ENCODE results near the gene TMEM121.
A peak's percentile ranks its signal among the peaks of the same experiment; 100 is the strongest.

The TMEM121 gene

DNA sequence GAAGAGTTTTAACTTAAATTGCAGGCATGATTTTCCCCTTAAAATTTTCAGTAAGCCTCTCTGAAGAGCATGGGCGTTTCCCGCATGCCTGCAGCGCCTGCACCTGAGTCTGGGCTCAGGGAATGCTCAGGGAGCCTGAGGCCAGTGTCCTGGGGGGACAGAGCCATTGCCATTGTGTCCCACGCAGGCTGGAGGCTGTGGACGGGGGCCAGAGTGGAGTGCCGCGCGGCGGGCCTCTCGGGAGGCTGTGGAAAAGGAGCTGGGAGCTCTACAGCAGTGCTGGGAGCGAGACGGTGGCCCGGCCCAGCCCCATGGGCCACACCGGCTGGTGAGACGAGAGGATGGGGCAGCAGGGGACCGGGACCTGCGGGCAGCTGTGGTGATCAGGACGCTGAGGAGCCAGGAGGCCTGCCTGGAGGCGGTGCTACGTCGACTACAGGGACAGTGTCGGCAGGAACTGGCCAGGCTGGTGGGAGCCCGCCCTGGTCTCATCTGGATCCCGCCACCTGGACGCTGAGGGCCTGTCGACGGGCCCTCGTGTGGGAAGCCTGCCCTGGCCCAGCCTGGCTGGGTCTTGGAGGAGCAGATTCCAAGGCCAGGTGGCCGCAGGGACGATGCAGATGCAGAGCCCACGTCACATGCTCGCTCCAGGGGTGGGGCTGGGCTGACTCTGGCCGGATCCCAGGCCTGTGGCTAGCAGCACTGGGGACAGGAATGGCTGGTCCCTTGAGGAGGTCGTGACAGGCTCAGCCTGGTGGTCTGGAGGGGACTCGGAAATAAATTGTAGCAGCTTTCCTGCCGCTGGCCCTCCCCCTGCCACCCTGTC lies 27.7 kb upstream of the TMEM121 start:
- no peak for DNase-seq

DNA sequence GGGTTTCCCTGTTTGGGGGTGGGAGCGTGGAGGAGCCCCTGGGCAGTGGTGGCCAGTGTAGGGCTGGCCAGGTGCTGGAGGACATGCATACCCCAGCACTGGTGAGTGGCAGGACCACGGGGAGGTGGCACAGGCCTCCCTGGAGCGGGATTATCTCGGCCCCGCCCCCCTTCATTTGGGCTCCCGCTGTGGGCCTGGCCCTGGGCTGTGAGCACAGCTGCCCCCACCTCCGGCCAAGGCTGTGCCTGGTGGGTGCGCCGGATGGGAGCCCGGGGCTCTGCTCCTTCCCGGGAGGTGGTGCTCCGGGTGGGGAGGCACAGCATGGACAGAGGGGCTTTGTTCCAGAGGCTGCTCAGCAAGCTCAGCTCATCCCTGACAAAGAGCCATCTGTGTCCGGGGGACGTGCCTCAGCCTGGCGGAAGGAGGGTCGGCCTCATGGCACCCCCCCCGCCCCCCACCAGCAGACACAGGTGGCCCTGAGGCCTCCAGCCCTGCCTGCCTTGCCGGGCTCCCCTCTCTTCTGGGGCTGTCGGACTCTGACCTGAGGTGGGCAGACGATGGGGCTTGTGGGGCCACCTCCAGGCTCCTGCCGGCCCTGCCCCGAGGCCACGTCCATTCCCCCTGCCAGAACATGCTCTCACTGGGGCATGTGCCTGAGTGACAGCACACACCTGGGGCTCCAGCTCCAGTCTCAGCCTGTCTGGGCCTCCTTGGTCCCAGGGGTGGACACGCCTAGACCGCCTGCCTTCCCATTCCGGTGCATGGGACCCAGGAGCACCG lies 26.9 kb upstream of the TMEM121 start:
- DNase-seq, result no peak

DNA sequence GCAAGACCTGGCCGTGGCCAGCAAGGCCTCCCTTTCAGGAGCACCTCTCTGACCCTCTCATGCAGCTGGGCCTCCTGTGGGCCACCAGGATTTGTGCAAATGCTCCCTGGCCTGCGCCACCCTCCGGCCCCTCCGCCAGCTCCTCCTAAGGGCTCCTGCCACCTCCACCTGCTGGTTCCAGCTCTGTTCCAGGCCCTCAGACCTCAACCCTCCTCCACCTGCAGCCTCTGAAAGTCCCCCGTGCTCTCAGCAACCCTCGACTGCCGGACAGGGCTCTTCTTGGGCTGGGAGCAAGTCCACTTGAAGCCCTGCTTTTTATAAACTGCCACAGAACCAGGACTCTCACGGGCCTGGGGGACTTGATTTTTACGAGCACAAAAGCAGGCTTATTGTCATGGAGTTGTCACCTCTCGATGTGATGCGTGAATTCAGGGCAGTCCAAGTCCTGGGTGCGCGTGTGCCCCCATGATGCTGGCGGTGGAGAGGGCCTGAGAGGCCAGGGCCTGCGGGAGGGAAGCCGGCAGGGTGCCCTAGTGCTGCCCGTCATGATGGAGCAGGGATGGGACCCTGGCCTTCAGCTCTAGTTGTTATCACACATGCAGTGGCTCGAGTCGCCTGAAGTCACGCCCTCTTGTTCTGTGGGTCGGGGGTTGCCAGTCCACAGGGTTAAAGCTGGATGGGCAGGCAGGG lies 26.2 kb upstream of the TMEM121 start:
- no peak for DNase-seq

DNA sequence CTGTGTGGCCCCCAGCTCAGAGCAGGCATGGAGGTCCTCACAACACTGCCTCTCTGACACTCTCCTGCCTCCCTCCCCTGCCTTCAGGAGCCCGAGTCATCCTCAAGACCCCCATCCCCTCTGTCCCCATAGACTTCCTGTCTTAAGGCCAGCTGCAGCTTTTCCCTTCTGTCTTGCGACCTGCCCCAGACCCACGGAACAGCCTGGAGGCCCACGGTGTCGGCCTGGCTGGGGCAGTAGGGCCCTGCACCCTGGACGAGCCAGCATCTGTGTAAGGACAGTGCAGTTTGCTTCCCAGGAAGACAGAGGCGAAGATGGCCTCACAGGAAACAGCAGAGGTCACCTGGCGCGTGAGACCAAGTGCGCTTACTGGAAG lies 25.7 kb upstream of the TMEM121 start:
- DNase-seq, result no peak

DNA sequence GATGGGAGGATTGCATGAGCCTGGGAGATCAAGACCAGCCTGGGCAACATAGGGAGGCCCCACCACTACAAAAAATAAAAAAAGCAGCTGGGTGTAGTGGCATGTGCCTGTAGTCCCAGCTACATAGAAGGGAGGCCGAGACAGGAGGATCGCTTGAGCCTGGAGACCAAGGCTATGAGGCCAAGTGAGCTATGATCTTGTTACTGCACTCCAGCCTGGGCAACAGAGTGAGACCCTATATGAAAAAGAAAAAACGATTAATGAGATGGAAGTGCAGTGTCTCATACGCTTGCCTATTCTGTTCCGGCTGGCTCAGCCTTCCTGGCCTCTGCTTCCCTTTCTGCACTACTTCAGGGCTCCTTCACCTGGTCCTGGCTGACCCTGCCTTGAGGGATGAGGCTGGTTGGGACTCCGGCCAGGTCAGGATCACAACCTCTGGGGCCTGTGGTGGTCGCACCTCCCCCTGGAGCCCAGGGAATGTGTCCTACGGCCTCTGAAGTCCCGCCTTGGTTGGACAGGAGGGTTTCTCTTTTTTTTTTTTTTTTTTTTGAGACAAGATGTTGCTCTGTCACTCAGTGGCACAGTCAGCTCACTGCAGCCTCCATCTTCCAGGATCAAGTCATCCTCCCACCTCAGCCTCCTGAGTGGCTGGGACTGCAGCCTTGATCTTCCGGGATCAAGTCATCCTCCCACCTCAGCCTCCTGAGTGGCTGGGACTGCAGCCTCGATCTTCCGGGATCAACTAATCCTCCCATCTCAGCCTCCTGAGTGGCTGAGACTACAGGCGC lies 24.7 kb upstream of the TMEM121 start:
- no peak for DNase-seq

DNA sequence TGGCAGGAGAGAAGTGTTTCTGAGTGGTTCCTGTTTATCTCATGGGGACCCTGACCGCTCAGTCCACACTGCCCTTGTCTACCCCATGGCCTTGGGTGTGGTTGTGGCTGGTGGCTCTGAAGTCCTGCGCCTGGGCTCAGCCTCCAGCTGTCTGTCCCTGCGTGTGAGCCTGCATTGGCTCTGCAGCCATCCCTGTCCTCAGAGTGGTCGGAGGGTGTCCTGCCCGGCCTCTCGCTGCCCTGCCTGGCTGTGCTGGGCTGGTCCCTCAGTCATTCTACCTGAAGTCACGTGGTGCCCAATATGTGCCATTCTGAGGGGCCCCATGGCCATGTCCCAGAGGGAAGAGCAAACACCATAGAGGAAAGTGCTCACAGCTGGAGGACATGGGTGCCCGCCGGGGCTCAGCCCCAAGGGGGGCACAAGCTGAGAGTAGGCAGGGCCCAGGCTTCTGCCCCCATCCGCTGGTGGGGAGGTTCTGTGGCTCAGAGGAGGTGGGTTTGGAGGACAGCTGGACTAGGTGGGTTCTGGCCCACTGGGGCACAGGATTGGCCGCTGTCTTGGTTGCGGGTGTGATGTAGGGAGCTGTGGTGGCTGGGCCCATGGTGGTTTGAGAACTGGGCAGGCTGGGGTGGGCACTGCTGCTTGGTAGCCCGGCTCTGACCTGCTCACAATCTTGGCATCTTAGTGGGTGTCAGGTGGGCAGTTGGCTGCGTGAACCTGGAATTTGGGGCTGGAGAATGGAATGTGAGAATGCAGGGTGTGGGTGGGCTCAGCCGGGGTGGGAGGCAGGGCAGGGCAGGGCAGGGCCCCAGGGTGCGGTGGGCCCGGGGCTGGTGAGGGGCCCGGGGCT lies 23.7 kb upstream of the TMEM121 start:
- DNase-seq, result no peak

DNA sequence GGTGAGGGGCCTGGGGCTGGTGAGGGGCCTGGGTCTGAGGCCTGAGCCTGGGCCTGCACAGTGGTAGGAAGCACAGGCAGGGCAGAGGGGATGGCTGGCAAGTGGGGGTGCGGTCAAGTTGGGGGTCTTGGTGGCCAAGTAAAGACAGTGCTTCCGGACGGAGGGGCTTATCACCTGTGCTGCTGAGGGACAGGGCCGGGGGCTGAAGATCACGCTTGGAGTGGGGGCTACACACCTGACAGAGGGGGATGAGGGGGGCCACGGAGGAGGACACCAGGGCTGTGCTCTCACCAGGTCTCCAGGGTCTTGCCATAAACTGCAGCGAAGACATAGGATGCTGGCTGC lies 23.1 kb upstream of the TMEM121 start:
- no peak for DNase-seq

DNA sequence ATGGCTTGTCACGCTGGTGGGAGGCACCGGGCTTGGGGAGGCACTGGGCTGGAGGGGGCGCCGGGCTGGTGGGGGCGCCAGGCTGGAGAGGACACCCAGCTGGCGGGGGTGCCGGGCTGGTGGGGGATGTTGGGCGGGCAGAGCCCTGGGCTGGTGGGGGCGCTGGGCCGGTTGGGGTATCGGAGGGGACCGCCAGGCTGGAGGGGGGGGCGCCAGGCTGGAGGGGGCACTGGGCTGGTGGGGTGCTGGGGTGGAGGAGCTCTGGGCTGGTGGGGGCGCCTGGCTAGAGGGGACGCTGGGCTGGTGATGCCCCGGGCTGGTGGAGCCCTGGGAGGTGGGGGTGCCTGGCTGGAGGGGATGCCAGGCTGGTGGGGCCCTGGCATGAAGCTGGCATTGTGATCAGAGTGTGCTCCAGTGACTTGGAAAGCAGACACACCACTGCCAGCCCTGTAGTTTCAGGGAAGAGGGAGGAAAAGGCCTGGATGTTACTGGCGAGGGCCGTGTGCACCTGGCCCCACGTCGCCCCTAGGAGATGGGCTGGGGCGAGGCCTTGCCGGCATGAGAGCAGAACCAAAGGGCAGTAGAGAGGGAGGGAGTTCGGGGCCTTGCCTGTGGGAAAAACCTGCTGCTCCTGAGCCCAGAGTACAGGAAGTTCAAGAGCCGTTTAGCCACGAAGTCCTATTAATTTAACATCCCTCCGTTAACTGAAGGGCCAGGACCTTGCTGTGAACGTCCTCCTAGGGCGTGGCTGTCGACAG lies 22.3 kb upstream of the TMEM121 start:
- DNase-seq, result no peak

DNA sequence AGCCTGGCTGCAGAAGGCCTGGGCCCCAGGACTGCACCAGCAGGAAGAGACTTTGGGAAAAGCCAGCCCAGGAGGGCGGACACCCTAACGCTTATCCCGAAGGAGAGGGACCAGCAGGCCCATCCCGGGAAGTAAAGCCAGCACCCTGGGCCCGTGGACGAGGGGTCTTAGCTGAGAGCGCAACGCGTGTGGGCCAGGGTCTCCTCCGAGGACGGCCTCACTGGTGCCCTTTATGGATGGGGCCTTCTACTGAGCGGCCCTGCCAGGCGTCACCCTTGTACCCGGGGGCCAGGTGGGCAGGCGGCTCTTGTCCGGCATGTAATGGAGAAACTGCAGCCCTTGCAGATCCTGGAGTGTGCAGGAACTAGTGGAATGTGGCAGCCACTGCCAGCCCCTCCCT lies 21.3 kb upstream of the TMEM121 start:
- no peak for DNase-seq

DNA sequence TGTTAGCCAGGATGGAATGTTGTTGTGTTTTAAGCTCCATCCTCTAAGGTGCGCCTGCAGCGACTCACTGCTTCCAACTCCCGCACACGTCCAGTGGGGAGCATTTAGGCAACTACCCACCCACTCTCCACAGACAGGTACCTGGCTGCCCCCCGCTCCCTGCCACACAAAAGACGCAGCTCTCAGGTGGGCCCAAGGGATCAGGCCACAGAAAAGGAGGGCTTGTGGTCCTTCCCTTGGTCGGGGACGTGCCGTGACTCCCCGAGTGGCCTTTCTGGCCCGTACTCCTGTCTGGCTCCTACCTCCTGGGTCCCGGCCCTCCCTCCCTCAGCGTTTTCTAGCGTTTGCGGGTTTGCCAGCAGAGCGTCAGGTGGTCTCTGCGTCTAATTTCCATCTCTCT lies 19.1 kb upstream of the TMEM121 start:
- DNase-seq, result no peak

DNA sequence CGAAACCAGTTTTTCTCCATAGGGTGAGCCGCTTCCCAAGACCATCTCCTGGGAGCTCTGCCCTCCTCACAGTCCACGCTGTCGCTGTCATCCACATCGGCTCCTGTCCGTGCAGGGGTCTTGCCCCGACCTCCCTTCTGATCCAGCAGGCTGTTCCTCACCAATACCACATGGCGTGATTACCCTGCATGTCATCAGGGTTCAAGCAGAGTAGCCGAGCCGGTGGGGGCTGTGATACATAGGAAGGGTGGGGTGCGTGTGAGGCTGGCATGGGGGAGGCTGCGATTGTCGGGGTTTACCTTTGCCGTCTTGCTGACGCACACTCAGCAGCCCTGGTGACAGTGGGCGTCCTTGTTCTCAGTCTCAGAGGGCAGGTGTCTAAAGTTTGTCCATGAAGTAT lies 18.3 kb upstream of the TMEM121 start:
- DNase-seq, result no peak

DNA sequence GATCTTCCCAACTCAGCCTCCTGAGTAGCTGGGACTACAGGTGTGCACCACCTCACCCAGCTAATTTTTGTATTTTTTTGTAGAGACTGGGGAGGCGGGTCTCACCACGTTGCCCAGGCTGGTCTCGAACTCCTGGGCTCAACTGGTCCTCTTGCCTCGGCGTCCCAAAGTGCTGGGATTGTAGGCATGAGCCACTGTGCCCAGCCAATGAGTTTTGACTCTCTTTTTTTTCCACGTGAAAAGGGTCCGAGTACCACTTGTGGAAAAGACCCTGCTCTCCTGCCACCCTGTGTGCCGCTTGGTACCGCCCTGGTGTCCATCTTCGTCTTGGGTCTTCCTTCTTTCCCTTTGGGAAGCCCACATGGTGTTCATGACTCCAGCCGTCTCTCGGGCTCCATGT lies 17.8 kb upstream of the TMEM121 start:
- DNase-seq, result no peak

DNA sequence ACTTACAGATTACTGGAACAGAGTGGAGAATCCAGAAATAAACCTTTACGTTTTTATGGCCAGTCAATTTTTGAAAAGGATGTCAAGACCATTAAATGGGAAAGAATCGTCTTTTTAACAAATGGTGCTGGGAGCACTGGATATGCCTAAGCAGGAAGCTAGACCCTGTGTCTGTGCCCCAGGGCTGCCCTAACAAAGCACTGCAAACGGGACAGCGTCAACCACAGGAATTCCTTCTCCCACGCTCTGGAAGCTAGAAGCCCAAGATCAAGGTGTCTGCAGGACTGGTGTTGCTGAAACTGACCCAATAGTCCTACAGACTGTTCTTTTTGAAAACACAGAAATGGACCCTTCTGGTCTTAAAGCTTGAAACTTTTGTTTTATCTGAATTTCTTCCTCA lies 9.3 kb upstream of the TMEM121 start:
- no peak for DNase-seq

DNA sequence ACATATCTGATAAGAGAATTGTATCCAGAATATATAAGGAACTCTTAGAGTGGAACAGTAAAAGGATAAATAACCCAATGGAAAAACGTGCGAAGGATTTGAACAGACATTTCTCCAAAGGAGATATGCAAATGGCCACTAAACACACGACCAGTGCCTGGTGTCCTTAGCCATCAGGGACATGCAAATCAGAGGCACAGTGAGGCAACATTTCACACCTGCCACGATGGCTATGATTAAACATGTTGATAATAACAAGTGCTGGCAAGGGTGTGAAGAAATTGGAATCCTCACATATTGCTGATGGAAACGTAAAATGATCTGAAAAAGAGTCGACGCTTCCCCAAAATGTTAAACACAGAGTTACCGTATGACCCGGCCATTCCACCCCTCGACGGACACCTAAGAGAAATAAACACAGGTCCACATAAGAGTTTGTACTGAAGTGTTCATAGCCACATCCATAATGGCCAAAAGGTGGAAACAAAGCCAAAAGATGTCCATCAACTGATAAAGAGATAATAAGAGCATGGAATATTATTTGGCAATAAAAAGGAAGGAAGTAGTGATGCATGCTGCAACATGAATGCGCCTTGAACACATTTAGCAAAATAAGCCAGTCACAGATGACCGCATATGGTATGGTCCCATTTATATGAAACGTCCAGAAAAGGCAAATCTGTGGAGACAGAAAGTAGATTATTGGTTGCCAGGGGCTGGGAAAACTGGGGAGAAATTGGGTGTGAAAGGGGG lies 6.3 kb upstream of the TMEM121 start:
- DNase-seq, result no peak

DNA sequence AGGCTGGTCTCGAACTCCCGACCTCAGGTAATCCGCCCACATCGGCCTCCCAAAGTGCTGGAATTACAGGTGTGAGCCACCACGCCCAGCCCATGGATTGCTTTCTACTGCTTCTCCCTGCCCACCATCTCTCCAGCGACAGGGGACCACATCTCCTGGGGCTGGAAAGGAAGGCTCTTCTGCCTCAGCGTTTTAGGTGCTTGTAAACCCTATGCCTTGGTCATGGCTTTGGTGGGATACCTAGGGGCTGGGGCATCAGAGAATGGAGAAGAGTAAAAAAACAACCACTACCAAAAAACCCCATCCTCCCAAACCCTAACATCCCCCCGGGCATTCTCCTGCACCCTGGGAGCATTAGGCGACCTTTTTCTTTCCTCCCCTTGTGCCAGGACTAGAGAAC lies 1.1 kb upstream of the TMEM121 start:
- no peak for DNase-seq

DNA sequence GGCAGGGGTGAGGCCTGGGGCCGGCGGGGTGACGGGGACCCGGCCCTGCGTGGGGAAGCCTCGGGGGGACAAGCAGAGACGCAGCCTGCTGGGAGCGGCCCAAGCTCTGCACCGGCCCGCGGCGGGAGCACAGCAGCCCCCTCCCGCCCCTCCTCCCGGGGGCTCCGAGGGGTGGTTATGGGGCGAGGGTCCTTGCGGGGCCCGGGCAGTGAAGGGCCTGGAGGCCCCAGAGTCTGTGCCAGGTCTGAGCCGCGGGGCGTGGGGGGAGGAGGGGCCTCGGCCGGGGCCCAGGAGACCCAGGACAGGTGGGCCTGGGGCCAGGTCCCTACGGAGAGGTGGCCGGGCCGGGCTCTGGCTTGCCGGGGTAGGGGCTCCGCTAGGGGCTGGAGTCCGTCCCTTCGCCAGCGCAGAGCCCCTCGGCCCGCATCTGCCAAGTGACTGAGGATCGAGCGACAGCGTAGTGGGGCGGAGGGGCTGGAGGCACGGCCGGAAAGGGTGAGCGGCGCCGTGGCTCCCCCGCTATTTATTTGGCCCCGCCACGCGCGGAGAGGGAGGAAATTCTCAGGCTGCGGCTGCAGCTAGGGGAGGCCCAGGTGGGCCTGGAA lies 495 bp downstream of the TMEM121 start:
- no peak for DNase-seq

DNA sequence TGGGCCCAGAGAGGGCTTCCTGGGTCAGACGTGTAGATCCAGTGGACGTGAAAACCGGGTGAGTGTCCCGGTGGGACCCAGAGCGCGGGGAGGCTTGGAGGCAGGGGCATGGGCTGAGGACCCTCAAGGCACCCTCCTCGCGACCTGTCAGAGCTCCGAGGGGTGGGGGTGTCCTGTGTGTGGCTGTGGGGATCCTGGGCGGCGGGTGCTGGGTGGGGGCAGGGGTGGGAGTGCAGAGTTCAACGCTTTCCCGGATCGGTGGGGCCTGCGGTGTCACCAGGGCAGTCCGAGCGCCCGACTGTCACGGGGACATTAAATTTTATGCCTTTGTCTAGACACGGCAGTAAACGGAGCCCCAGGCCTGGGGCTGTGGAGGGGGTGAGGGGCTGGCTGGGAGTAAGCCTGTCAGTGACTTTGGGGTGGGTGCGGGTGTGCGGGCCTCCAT lies 1.0 kb downstream of the TMEM121 start:
- no peak for DNase-seq

DNA sequence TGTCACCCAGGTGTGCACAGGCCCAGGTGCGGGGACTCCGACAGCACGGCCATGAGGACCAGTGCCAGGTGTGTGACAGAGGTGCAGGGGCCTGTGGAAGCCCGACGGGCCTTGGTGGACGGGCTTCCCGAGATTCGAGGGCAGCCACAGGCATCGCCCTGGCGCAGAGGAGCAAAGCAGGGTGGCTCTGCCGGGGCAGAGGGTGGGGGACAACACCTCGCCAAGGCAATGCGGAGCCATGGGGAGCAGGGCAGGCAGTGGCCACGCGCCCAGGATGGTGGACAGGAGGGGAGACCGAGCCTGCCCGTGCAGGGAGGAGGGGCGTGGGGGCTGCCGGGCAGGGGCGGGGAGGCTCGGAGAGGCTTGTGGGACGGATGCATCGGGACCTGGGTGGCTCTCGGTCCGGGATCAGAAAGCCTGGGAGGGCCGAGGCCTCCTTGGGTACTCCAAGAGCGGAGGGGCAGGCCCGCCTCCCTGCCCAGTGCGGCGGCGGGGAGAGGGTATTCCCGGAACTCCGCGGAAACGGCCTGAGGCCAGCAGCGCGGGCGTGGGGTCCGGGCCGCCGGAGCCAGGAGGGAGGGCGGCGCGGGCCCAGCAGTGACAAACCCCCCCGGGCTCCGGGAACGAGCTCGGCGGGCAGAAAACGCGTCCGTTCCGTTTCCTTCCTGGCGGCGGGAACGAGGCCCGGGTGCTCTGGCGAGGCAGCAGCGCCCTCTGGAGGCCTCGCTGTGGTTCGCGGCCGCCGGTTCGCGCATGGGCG lies 1.6 kb downstream of the TMEM121 start:
- DNase-seq, result peak; percentile 73

Data from fibroblast of skin of back (primary cell).